Lung (tissue), 12 donors: ENCODE data around the gene TTLL10. TPM values are rescaled to one million over a fixed set of nuclear protein-coding genes. Genes with fewer than 3 reads are reported as not detected.
A peak's percentile ranks its signal among the peaks of the same experiment; 100 is the strongest.

ENCODE experiments used
- ATAC-seq: fragments of 200-7000 bp; cut with Tn5 transposase; one replicate; pipeline ENCODE4 v1.9.1; 2020; ENCODE audit warnings: moderate number of reproducible peaks; ENCODE audit not compliant: insufficient read depth, low FRiP score
- DNase-seq, 3 donors: peaks; one replicate each; pipeline ENCODE4 v3.0.0-alpha.2; 2013 to 2017
- H3K27ac ChIP-seq, 2 donors: one replicate each; pipeline ENCODE4 v1.5.1; 2013; ENCODE audit warnings: mild to moderate bottlenecking in 2 of 2, moderate library complexity in 2 of 2, control low read depth in 1 of 2, inconsistent platforms in 1 of 2, low read depth in 1 of 2, low read length in 1 of 2
- H3K27me3 ChIP-seq, 3 donors: one replicate each; pipeline ENCODE4 v1.5.1; 2013; ENCODE audit warnings: low read length in 2 of 3; ENCODE audit not compliant: control insufficient read depth in 3 of 3, insufficient read depth in 3 of 3
- H3K36me3 ChIP-seq, 4 donors: one replicate each; pipeline ENCODE4 v1.5.1; 2013; ENCODE audit warnings: low read length in 4 of 4, mild to moderate bottlenecking in 1 of 4, moderate library complexity in 1 of 4; ENCODE audit not compliant: control insufficient read depth in 4 of 4, insufficient read depth in 4 of 4
- H3K4me1 ChIP-seq, 5 donors: one replicate each; pipeline ENCODE4 v1.5.1; 2013; ENCODE audit warnings: low read length in 5 of 5, mild to moderate bottlenecking in 2 of 5, moderate library complexity in 1 of 5; ENCODE audit not compliant: control insufficient read depth in 5 of 5, insufficient read depth in 5 of 5
- H3K4me3 ChIP-seq: one replicate; pipeline ENCODE4 v1.5.1; 2013; ENCODE audit warnings: mild to moderate bottlenecking, control low read depth, moderate library complexity
- H3K9ac ChIP-seq, 2 donors: one replicate each; pipeline ENCODE4 v1.5.1; 2013; ENCODE audit warnings: low read length in 2 of 2, control low read depth in 1 of 2; ENCODE audit not compliant: insufficient read depth in 1 of 2
- H3K9me3 ChIP-seq, 4 donors: one replicate each; pipeline ENCODE4 v1.5.1; 2013; ENCODE audit warnings: low read length in 3 of 4, mild to moderate bottlenecking in 1 of 4, moderate library complexity in 1 of 4; ENCODE audit not compliant: control insufficient read depth in 4 of 4, insufficient read depth in 3 of 4
- WGBS, 2 donors: extraction: QIAGEN DNeasy Blood & Tissue Kit; methylation state at CpG; one replicate each; pipeline ENCODE4 v1.1.7; 2013; 5-methylcytosine and 5-hydroxymethylcytosine counted together
- polyA plus RNA-seq, 2 donors: library from polyadenylated mRNA; stranded (reverse); fragments of 200-250 nt; gene quantifications; one replicate each; pipeline ENCODE4 v1.2.1, GENCODE V29; 2013
- total RNA-seq, 2 donors: library from RNA; depleted of rRNA in 1 of 2; stranded (reverse); fragments of >200 nt in 1 of 2; gene quantifications; one replicate each; pipeline ENCODE4 v1.2.1, GENCODE V29; 2014 to 2021
- TF ChIP-seq, protein P1 (sequence below): IDR thresholded peaks from 2 replicates; pipeline ENCODE4 v1.5.1; 2012; ENCODE audit warnings: mild to moderate bottlenecking; ENCODE audit errors: control extremely low read depth, extremely low read depth
- donor health status: control.
- donor health status: control.
- donor health status: Bipolar disorder and iron deficiency.
- donor health status: healthy.
- donor health status: DM: yes; HTN: yes; CAD: no.

TTLL10 gene
- total and polyA plus RNA-seq, 4 donors, result 3.7 to 19.7 (median 4.5) TPM

DNA sequence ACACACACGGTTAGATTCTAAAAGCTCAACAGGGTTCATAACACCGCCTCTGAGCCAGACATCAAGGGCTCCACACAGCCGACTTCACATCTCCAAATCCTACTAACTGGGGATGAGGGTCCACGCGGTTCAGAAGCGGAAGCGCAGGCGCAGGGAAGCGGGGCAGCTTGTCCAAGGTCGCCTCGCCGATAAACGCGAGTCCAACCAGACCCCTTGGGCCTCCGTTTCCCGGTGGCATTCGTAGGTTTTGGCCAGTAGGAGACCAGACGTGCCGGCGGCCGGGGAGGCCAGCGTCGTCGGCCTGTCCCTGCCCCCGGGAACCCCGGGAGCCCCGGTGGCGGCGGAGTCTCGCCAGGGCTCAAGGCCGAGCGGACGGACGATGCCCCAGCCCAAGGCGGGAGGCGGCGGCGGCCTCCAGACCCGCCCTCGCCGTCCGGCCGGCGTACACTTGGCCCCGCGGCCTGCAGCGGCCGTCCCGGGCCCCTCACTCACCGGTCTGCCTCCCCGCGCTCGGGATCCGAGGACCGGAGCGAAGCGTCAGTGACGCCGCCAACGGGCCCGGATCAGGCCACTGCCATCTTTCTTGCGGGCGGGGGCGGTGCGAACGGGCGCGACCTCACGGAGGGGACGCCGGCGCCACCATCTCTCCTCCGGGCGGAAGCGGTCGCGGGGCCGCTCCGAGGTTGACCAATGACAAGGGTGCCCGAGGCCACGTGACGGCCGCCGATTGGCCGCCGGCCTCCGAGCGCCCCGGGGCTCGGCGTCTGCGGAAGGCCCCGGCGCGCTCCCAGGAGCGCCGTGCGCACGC lies 57.9 kb downstream of the TTLL10 start, which contains the start of gene SDF4:
Gene SDF4 (minus strand): TSS at position 602 of the 808 bp plus-strand sequence. CDS start 3,229 bp downstream, outside the sequence.
- DNase-seq, result peak; percentile 97 to 99 (median 97)
- peak within 1 kb of the TSS; percentile 93 for H3K4me3 ChIP-seq
- peaks cover 0 to 19% (median 7%) of the 10 kb centered on the region in 5 donors for H3K4me1 ChIP-seq
- H3K9ac ChIP-seq, result peak within 1 kb of the TSS in 1 of 2 donors; percentile 56
- no peaks in the 10 kb centered on the region for H3K27me3 ChIP-seq
- H3K27ac ChIP-seq, result peak within 1 kb of the TSS; percentile 91 to 97
- H3K36me3 ChIP-seq, result peaks cover 0 to 25% (median 3%) of the 10 kb centered on the region in 4 donors
- ATAC-seq, result peak; percentile 96
- 1% methylated on average over 69 to 99 of the region's 99 CpGs for WGBS, 2 donors
- H3K9me3 ChIP-seq, result peaks cover 0 to 6% (median 0%) of the 10 kb centered on the region in 4 donors
- TF ChIP-seq, protein P1, sequence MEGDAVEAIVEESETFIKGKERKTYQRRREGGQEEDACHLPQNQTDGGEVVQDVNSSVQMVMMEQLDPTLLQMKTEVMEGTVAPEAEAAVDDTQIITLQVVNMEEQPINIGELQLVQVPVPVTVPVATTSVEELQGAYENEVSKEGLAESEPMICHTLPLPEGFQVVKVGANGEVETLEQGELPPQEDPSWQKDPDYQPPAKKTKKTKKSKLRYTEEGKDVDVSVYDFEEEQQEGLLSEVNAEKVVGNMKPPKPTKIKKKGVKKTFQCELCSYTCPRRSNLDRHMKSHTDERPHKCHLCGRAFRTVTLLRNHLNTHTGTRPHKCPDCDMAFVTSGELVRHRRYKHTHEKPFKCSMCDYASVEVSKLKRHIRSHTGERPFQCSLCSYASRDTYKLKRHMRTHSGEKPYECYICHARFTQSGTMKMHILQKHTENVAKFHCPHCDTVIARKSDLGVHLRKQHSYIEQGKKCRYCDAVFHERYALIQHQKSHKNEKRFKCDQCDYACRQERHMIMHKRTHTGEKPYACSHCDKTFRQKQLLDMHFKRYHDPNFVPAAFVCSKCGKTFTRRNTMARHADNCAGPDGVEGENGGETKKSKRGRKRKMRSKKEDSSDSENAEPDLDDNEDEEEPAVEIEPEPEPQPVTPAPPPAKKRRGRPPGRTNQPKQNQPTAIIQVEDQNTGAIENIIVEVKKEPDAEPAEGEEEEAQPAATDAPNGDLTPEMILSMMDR, result no peak

DNA sequence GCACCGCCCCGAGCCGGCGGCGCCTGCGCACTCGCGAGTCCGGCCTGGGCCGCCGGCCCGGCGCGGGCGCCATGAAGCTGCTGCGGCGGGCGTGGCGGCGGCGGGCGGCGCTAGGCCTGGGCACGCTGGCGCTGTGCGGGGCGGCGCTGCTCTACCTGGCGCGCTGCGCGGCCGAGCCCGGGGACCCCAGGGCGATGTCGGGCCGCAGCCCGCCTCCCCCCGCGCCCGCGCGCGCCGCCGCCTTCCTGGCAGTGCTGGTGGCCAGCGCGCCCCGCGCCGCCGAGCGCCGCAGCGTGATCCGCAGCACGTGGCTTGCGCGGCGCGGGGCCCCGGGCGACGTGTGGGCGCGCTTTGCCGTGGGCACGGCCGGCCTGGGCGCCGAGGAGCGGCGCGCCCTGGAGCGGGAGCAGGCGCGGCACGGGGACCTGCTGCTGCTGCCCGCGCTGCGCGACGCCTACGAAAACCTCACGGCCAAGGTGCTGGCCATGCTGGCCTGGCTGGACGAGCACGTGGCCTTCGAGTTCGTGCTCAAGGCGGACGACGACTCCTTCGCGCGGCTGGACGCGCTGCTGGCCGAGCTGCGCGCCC lies 58.6 kb downstream of the TTLL10 start, which contains the start of gene B3GALT6:
Gene B3GALT6 (plus strand): TSS at position 30 of the 588 bp plus-strand sequence. CDS start 42 bp downstream, at position 72.
- peak within 1 kb of the TSS; percentile 93 for H3K4me3 ChIP-seq
- DNase-seq (no peak), ATAC-seq (no peak)
- peak within 1 kb of the TSS; percentile 91 to 97 for H3K27ac ChIP-seq
- H3K36me3 ChIP-seq, result peaks cover 0 to 19% (median 3%) of the 10 kb centered on the region in 4 donors
- TF ChIP-seq, protein P1, result no peak
- H3K9me3 ChIP-seq, result peaks cover 0 to 6% (median 0%) of the 10 kb centered on the region in 4 donors
- peaks cover 0 to 26% (median 7%) of the 10 kb centered on the region in 5 donors for H3K4me1 ChIP-seq
- WGBS, 2 donors, result 5 to 26% methylated on average over 19 to 100 of the region's 100 CpGs
- peaks cover 0 to 6% (median 0%) of the 10 kb centered on the region in 3 donors for H3K27me3 ChIP-seq
- peak within 1 kb of the TSS in 1 of 2 donors; percentile 56 for H3K9ac ChIP-seq

DNA sequence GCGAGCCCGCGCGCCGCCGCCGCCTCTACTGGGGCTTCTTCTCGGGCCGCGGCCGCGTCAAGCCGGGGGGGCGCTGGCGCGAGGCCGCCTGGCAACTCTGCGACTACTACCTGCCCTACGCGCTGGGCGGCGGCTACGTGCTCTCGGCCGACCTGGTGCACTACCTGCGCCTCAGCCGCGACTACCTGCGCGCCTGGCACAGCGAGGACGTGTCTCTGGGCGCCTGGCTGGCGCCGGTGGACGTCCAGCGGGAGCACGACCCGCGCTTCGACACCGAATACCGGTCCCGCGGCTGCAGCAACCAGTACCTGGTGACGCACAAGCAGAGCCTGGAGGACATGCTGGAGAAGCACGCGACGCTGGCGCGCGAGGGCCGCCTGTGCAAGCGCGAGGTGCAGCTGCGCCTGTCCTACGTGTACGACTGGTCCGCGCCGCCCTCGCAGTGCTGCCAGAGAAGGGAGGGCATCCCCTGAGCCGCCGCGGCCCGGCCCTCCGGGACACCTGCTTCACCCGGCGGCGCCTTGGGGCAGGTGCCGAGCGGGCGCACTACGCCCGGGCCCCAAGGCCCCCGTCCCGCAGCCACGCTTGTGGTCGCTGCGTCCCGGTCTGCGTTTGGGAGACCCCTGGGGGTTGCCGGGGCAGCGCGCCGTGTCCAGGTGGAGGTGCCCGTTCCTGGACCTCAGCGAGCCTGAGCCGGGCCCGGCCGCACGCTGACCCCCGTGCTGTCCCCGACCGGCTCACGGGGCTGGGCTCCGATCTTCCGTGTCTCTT lies 59.3 kb downstream of the TTLL10 start:
- H3K4me1 ChIP-seq, result peaks cover 0 to 26% (median 7%) of the 10 kb centered on the region in 5 donors
- WGBS, 2 donors, result 78 to 82% methylated on average over 97 to 98 of the region's 98 CpGs
- peaks cover 0 to 13% (median 0%) of the 10 kb centered on the region in 3 donors for H3K27me3 ChIP-seq
- peaks cover 0 to 12% (median 3%) of the 10 kb centered on the region in 4 donors for H3K36me3 ChIP-seq
- no peak overlapping the region for H3K9ac ChIP-seq
- H3K9me3 ChIP-seq, result peaks cover 0 to 6% (median 0%) of the 10 kb centered on the region in 4 donors
- H3K4me3 ChIP-seq, result peak overlapping the region; percentile 43
- no peak for ATAC-seq
- no peak for DNase-seq
- TF ChIP-seq, protein P1, result no peak
- H3K27ac ChIP-seq, result peak overlapping the region in 1 of 2 donors; percentile 25
